Activated T-cell treated with anti-CD3 and anti-CD28 coated beads, Interleukin-2, amount 50 U/mL, for 24 hours (primary cell): ENCODE results near the gene KRTAP5-7.
"Not testable (repeated sequence)": the region's sequence is repeated elsewhere in the genome, so short reads cannot be mapped to it uniquely, and the experiment has no call there.

Source experiments
- DNase-seq: peaks from one replicate; pipeline ENCODE4 v3.0.0-alpha.2; 2020
- H3K27ac Mint-ChIP-seq: 2 replicates; pipeline ENCODE4 v1.8.0; 2020; ENCODE audit warnings: mild to moderate bottlenecking, mixed read lengths
- H3K27me3 Mint-ChIP-seq: 2 replicates; pipeline ENCODE4 v1.8.0; 2020; ENCODE audit warnings: mixed read lengths
- H3K36me3 Mint-ChIP-seq: 2 replicates; pipeline ENCODE4 v1.8.0; 2020; ENCODE audit warnings: low read depth, mixed read lengths
- H3K4me1 Mint-ChIP-seq: 2 replicates; pipeline ENCODE4 v1.8.0; 2020; ENCODE audit warnings: low read depth, mixed read lengths
- H3K4me3 Mint-ChIP-seq: 2 replicates; pipeline ENCODE4 v1.8.0; 2020; ENCODE audit warnings: mild to moderate bottlenecking, moderate library complexity, mixed read lengths
- H3K9me3 Mint-ChIP-seq: 2 replicates; pipeline ENCODE4 v1.8.0; 2020; ENCODE audit warnings: mixed read lengths

Gene KRTAP5-7

DNA sequence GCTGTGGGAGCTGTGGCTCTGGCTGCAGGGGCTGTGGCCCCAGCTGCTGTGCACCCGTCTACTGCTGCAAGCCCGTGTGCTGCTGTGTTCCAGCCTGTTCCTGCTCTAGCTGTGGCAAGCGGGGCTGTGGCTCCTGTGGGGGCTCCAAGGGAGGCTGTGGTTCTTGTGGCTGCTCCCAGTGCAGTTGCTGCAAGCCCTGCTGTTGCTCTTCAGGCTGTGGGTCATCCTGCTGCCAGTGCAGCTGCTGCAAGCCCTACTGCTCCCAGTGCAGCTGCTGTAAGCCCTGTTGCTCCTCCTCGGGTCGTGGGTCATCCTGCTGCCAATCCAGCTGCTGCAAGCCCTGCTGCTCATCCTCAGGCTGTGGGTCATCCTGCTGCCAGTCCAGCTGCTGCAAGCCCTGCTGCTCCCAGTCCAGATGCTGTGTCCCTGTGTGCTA is 21.7 kb downstream of the KRTAP5-7 start:
- no peaks in the 10 kb centered on the region for H3K9me3 Mint-ChIP-seq
- no peak for DNase-seq
- H3K4me3 Mint-ChIP-seq: no peak overlapping the region
- peaks cover 9% of the 10 kb centered on the region for H3K4me1 Mint-ChIP-seq
- peaks cover 35% of the 10 kb centered on the region for H3K27me3 Mint-ChIP-seq
- H3K27ac Mint-ChIP-seq: no peak overlapping the region
- H3K36me3 Mint-ChIP-seq: no peaks in the 10 kb centered on the region

- peaks cover 25% of the 10 kb centered on the region for H3K27me3 Mint-ChIP-seq
- no peaks in the 10 kb centered on the region for H3K9me3 Mint-ChIP-seq
- no peak overlapping the region for H3K4me3 Mint-ChIP-seq
- no peak for DNase-seq
- no peaks in the 10 kb centered on the region for H3K36me3 Mint-ChIP-seq
- peaks cover 2% of the 10 kb centered on the region for H3K4me1 Mint-ChIP-seq
- no peak overlapping the region for H3K27ac Mint-ChIP-seq
These were observed 24.6 kb downstream of the KRTAP5-7 start for GRCh38 chr11:71551711-71552110.

GRCh38 chr11:71554996-71555395 is 27.9 kb downstream of the KRTAP5-7 start:
- no peak overlapping the region for H3K27ac Mint-ChIP-seq
- H3K27me3 Mint-ChIP-seq: peaks cover 23% of the 10 kb centered on the region
- H3K36me3 Mint-ChIP-seq: no peaks in the 10 kb centered on the region
- H3K4me1 Mint-ChIP-seq: peaks cover 2% of the 10 kb centered on the region
- DNase-seq: no peak
- no peaks in the 10 kb centered on the region for H3K9me3 Mint-ChIP-seq
- no peak overlapping the region for H3K4me3 Mint-ChIP-seq

GRCh38 chr11:71555508-71555907 is 28.4 kb downstream of the KRTAP5-7 start:
- H3K36me3 Mint-ChIP-seq: no peaks in the 10 kb centered on the region
- H3K4me1 Mint-ChIP-seq: peaks cover 2% of the 10 kb centered on the region
- no peak overlapping the region for H3K4me3 Mint-ChIP-seq
- DNase-seq: no peak
- H3K9me3 Mint-ChIP-seq: peaks cover 2% of the 10 kb centered on the region
- peaks cover 23% of the 10 kb centered on the region for H3K27me3 Mint-ChIP-seq
- H3K27ac Mint-ChIP-seq: no peak overlapping the region

DNA sequence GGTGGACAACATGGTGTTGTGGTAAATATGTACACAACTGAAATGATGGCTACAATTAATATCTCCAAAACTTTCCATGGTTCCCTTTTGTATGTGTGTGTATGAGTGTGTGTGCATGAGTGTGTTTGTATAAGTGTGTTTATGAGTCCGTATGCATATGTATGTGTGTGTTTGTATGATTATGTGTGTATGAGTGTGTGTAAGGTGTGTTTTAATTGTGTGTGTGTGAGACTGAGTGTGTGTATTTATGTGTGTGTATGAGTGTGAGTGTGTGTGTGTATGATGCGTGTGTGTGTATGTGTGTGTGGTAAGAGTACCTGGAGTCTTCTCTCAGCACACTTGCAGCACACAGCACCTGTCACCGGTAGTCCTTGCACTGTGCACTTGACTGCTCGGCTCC is 29.0 kb downstream of the KRTAP5-7 start:
- DNase-seq: no peak
- H3K4me1 Mint-ChIP-seq: peaks cover 2% of the 10 kb centered on the region
- no peaks in the 10 kb centered on the region for H3K36me3 Mint-ChIP-seq
- no peak overlapping the region for H3K4me3 Mint-ChIP-seq
- peaks cover 26% of the 10 kb centered on the region for H3K27me3 Mint-ChIP-seq
- H3K27ac Mint-ChIP-seq: no peak overlapping the region
- peaks cover 2% of the 10 kb centered on the region for H3K9me3 Mint-ChIP-seq

DNA sequence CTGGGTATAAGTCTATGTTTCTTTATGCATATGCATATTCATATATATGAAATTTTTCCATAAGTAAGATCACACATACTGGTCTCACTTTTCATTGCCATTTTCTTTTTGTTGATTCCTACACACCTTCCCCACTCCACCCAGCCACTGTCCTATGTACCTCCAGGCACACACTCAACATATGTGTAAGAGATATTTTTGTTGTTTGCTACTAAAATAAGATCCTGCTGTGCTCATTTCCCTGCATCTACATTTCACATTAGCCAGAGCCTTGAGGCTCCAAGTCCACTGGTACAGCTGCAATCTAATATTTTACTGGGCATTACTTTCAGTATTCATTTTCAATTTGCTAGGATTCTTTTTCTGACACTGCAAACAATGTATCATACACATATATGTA is 30.2 kb downstream of the KRTAP5-7 start:
- peaks cover 2% of the 10 kb centered on the region for H3K9me3 Mint-ChIP-seq

DNA sequence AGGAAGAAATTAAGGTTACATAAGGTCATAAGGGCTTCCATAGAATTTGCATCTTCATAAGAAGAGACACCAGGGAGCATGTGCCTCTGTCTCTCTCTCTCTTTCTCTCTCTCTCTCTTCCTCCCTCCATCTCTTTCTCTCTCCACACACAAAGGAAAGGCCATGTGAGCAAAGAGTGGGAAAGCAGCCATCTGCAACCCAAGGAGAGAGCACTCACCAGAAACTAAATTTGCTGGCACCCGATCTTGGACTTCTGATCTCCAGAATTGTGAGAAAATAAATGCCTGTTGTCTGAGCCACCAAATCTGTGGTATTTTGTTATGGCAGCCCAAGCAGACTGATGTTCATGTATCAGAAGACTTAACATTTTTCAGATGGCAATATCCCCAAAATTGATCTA is 31.9 kb downstream of the KRTAP5-7 start:
- DNase-seq: no peak
- peaks cover 43% of the 10 kb centered on the region for H3K27me3 Mint-ChIP-seq
- H3K4me3 Mint-ChIP-seq: no peak overlapping the region
- no peaks in the 10 kb centered on the region for H3K4me1 Mint-ChIP-seq
- H3K9me3 Mint-ChIP-seq: peaks cover 2% of the 10 kb centered on the region
- H3K27ac Mint-ChIP-seq: no peak overlapping the region
- no peaks in the 10 kb centered on the region for H3K36me3 Mint-ChIP-seq

More for the DNA sequence above, 30.2 kb downstream of the KRTAP5-7 start:
- H3K36me3 Mint-ChIP-seq: no peaks in the 10 kb centered on the region
- no peak overlapping the region for H3K27ac Mint-ChIP-seq
- H3K4me1 Mint-ChIP-seq: no peaks in the 10 kb centered on the region
- H3K4me3 Mint-ChIP-seq: no peak overlapping the region
- H3K27me3 Mint-ChIP-seq: peaks cover 33% of the 10 kb centered on the region
- no peak for DNase-seq

GRCh38 chr11:71562120-71562519 is 35.1 kb downstream of the KRTAP5-7 start:
- Mint-ChIP-seq H3K36me3 (no peaks in the 10 kb centered on the region), H3K4me3 (no peak overlapping the region), H3K4me1 (no peaks in the 10 kb centered on the region), H3K9me3 (peaks cover 2% of the 10 kb centered on the region), H3K27me3 (peaks cover 58% of the 10 kb centered on the region), H3K27ac (no peak overlapping the region)
- DNase-seq: no peak

GRCh38 chr11:71563406-71563805 is 36.3 kb downstream of the KRTAP5-7 start:
- no peak for DNase-seq
- Mint-ChIP-seq H3K9me3 (peaks cover 2% of the 10 kb centered on the region), H3K27ac (no peak overlapping the region), H3K27me3 (peaks cover 52% of the 10 kb centered on the region), H3K36me3 (no peaks in the 10 kb centered on the region), H3K4me3 (no peak overlapping the region), H3K4me1 (no peaks in the 10 kb centered on the region)

DNA sequence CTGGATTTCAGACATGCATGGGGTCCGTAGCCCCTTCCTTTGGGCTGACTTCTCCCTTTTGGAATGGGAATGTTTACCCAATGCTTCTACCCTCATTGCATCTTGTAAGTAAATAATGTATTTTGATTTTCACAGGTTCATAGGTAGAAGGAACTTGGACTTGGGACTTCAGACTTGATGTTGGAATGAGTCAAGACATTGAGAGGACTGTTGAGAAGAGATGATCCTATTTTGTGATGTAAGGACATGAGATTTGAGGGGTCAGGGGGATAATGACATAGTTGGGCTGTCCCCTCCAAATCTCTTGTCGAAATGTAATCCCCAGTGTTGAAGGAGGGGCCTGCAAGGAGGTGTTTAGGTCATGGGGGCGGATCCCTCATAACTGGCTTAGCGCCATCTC is 37.4 kb downstream of the KRTAP5-7 start:
- no peak overlapping the region for H3K27ac Mint-ChIP-seq
- peaks cover 2% of the 10 kb centered on the region for H3K9me3 Mint-ChIP-seq

GRCh38 chr11:71565263-71565662 is 38.2 kb downstream of the KRTAP5-7 start, which contains the start of gene KRTAP5-10:
Gene KRTAP5-10, plus strand, starts transcription at chr11:71565563. Its CDS starts 25 bp downstream, at chr11:71565588.
- no peaks in the 10 kb centered on the region for H3K4me1 Mint-ChIP-seq
- no peaks in the 10 kb centered on the region for H3K36me3 Mint-ChIP-seq
- H3K27me3 Mint-ChIP-seq: peaks cover 52% of the 10 kb centered on the region
- peaks cover 2% of the 10 kb centered on the region for H3K9me3 Mint-ChIP-seq
- no peak within 1 kb of the TSS for H3K4me3 Mint-ChIP-seq
- no peak within 1 kb of the TSS for H3K27ac Mint-ChIP-seq
- DNase-seq: no peak

More for the DNA sequence above, 37.4 kb downstream of the KRTAP5-7 start:
- H3K27me3 Mint-ChIP-seq: peaks cover 52% of the 10 kb centered on the region
- no peak overlapping the region for H3K4me3 Mint-ChIP-seq
- H3K36me3 Mint-ChIP-seq: no peaks in the 10 kb centered on the region
- no peak for DNase-seq
- no peaks in the 10 kb centered on the region for H3K4me1 Mint-ChIP-seq

GRCh38 chr11:71566081-71566620 is 39.1 kb downstream of the KRTAP5-7 start:
- Mint-ChIP-seq H3K27ac (no peak overlapping the region), H3K27me3 (peaks cover 50% of the 10 kb centered on the region), H3K9me3 (no peaks in the 10 kb centered on the region), H3K4me1 (no peaks in the 10 kb centered on the region), H3K4me3 (no peak overlapping the region), H3K36me3 (no peaks in the 10 kb centered on the region)
- no peak for DNase-seq

DNA sequence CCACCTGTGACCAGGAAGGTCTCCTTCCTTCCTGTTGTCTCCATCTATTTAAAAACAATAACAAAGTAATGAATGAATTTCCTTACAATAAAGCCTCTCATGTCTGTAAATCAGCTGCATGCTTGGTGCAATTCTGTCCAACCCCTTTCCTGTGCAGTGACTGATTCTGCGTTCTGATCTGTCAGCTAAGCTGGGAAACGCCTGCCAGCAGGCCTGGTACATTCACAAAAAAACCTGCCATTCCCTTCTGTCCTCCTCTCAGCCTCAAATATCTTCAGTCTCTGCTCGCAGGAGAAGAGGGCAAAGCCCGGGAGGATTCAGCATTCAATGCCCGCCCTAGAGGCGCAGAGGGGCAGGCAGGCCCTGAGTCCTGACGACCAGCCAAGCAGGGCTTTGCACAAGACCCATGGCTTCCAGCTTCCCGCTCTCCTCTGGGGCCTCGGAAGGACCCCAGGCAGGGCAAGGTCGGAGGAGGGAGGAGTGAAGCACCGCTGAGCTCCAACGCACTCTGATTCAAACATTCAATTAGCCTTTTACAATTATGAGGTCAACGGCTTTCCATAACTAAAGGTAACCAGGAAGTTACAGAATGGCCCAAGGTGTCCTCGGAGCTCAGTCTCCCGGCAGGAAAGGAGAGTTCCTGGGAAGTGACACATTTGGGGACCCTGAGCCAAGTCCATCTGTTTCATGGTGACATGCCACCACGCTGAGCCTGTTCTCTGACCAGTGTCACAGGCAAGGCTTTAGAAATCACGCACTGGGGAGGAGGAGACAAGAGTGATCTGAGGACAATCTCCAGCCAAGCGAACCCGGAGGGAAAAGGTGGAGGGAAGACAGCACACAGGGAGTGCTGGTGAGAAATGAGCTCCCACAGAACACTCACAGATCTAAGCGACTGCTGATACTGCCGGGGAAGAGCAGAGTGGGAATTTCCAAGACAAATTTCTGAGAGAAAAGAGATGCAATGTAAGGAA is 39.8 kb downstream of the KRTAP5-7 start:
- H3K36me3 Mint-ChIP-seq, H3K9me3 Mint-ChIP-seq, DNase-seq, H3K4me3 Mint-ChIP-seq, H3K27ac Mint-ChIP-seq, H3K4me1 Mint-ChIP-seq: not testable (repeated sequence)
- H3K27me3 Mint-ChIP-seq: peaks cover 45% of the 10 kb centered on the region

DNA sequence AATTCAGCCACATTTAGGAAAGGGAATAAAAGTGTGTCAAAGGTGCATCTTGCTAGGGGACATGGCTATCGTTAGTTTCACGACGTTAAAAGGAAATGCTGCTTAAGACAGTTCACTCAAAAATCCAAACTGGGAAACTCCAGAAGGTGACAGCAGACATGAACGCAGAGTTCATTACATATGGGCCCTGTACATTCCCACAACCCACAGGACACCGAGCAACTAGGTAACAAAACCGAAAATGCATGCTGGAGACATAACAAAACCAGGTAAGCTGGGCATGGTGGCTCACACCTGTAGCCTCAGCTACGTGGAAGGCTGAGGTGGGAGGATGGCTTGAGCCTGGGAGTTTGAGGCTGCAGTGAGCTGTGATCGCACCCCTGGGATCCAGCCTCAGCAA is 40.6 kb downstream of the KRTAP5-7 start:
- peaks cover 46% of the 10 kb centered on the region for H3K27me3 Mint-ChIP-seq
- H3K4me3 Mint-ChIP-seq, H3K36me3 Mint-ChIP-seq, DNase-seq, H3K27ac Mint-ChIP-seq, H3K9me3 Mint-ChIP-seq, H3K4me1 Mint-ChIP-seq: not testable (repeated sequence)

DNA sequence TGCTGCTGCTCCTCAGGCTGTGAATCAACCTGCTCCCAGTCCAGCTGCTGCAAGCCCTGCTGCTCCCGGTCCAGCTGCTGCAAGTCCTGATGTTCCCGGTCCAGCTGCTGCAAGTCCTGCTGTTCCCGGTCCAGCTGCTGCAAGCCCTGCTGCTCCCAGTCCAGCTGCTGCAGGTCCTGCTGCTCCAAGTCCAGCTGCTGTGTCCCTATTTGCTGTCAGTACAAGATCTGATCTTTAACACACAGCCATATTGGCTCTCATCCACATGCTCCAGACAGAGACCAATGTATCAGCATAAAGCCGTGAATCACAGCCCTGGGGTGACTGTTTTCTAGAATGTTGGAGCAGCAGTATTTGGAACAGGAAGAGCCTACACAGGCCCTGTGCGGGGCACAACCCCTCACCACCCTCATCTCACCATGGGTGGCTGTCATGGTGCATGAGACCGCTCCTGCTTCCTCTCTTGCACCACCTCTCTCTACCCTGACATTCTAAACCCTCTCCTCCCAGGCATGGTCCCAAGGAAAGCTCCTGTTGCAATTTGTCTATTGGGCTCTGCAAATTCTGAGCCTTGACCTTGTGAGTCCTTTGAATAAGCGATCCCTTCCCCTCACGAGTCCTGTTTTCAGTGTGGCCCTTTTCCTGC is 41.8 kb downstream of the KRTAP5-7 start:
- H3K27ac Mint-ChIP-seq: no peak overlapping the region
- peaks cover 39% of the 10 kb centered on the region for H3K27me3 Mint-ChIP-seq
- no peak overlapping the region for H3K4me3 Mint-ChIP-seq
- no peaks in the 10 kb centered on the region for H3K4me1 Mint-ChIP-seq
- no peaks in the 10 kb centered on the region for H3K9me3 Mint-ChIP-seq
- DNase-seq: no peak
- H3K36me3 Mint-ChIP-seq: no peaks in the 10 kb centered on the region
